ENCODE results near the gene RGCC.

Gene RGCC

GRCh38 chr13:41457589-41458186 lies 338 bp downstream of the RGCC start:
- Histone ChIP-seq H3K4me3 (ENCODE audit: low read depth, low read length) (peak overlapping the region; percentile 38), H3K9me3 (ENCODE audit: control insufficient read depth, low read length) (no peaks in the 10 kb centered on the region), H3K4me1 (no peaks in the 10 kb centered on the region), H3K9ac (no peak overlapping the region), H3K79me2 (no peaks in the 10 kb centered on the region), H3K27me3 (ENCODE audit: control insufficient read depth, insufficient read depth, low read length) (no peaks in the 10 kb centered on the region), H3K27ac (no peak overlapping the region), H3K4me2 (ENCODE audit: low read length) (peak overlapping the region; percentile 80), H2AFZ (peak overlapping the region; percentile 58), H3K36me3 (ENCODE audit: control insufficient read depth, insufficient read depth, low read length) (no peaks in the 10 kb centered on the region)
- TF ChIP-seq, protein P1, sequence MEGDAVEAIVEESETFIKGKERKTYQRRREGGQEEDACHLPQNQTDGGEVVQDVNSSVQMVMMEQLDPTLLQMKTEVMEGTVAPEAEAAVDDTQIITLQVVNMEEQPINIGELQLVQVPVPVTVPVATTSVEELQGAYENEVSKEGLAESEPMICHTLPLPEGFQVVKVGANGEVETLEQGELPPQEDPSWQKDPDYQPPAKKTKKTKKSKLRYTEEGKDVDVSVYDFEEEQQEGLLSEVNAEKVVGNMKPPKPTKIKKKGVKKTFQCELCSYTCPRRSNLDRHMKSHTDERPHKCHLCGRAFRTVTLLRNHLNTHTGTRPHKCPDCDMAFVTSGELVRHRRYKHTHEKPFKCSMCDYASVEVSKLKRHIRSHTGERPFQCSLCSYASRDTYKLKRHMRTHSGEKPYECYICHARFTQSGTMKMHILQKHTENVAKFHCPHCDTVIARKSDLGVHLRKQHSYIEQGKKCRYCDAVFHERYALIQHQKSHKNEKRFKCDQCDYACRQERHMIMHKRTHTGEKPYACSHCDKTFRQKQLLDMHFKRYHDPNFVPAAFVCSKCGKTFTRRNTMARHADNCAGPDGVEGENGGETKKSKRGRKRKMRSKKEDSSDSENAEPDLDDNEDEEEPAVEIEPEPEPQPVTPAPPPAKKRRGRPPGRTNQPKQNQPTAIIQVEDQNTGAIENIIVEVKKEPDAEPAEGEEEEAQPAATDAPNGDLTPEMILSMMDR (IDR thresholded peaks at IDR 0.05): no peak

DNA sequence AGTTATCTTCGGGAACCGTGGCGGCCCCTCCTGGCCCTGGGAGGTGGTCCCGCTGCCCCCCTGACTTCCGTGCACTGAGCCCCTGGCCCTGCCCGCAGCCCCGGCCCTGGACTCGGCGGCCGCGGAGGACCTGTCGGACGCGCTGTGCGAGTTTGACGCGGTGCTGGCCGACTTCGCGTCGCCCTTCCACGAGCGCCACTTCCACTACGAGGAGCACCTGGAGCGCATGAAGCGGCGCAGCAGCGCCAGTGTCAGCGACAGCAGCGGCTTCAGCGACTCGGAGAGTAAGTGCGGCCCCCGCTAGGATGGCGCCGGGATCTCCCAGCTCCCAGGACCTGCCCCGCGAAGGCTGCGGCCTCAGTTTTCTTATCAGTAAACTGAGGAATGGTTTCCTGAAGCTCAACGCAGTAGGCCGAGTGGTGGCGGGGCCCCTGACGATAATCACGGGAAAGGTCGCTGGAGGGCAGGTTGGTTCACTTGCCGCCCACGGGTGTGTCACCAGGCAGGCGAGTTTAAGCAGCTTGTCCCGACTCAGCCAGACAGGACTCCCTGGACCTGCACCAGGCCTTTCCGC lies 924 bp downstream of the RGCC start:
- Histone ChIP-seq H2AFZ (peak overlapping the region; percentile 58), H3K36me3 (ENCODE audit: control insufficient read depth, insufficient read depth, low read length) (no peaks in the 10 kb centered on the region), H3K27me3 (ENCODE audit: control insufficient read depth, insufficient read depth, low read length) (no peaks in the 10 kb centered on the region), H3K9me3 (ENCODE audit: control insufficient read depth, low read length) (no peaks in the 10 kb centered on the region), H3K79me2 (no peaks in the 10 kb centered on the region), H3K4me3 (ENCODE audit: low read depth, low read length) (peak overlapping the region; percentile 38), H3K4me2 (ENCODE audit: low read length) (peak overlapping the region; percentile 80), H3K4me1 (no peaks in the 10 kb centered on the region), H3K9ac (no peak overlapping the region), H3K27ac (peak overlapping the region; percentile 19)
- TF ChIP-seq, protein P1 (IDR thresholded peaks at IDR 0.05): no peak

DNA sequence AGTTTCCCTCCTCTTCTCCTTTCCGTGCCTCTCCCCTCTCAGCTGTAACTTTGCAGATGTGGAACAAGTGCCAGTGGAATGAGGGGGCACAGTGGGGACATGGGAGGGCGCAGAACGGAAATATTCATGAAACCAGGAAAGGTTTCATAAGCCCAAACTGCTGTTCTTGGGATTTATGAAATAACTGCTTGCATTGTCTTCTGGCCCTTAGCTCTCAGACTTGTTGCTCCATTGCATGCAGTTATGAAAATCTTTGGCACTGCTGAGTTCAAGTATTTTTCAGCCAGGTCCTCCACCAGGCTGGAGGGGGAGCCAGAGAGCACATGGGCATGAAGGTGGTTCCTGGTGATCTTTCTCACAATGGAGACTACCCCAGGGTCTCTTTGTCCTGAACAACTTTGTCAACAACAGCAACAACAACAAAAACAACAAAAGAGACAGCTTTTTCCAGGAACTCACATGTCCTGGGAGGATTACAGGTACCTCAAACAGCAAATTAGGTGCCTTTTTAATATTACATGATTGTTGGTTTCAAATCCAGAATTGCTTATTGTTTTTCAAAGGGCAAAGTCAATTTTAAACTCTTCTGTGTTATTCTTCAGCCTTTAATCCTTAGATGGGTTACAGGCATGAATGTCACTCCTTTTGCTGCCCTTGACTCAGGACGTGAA lies 1.5 kb downstream of the RGCC start:
- no peaks in the 10 kb centered on the region for H3K36me3 ChIP-seq (ENCODE audit: control insufficient read depth, insufficient read depth, low read length)
- no peak overlapping the region for H2AFZ ChIP-seq
- H3K4me3 ChIP-seq (ENCODE audit: low read depth, low read length): peak overlapping the region; percentile 38
- TF ChIP-seq, protein P1 (IDR thresholded peaks at IDR 0.05): peak; percentile 8
- peak overlapping the region; percentile 80 for H3K4me2 ChIP-seq (ENCODE audit: low read length)
- no peaks in the 10 kb centered on the region for H3K27me3 ChIP-seq (ENCODE audit: control insufficient read depth, insufficient read depth, low read length)
- peak overlapping the region; percentile 19 for H3K27ac ChIP-seq
- no peaks in the 10 kb centered on the region for H3K9me3 ChIP-seq (ENCODE audit: control insufficient read depth, low read length)
- no peak overlapping the region for H3K9ac ChIP-seq
- no peaks in the 10 kb centered on the region for H3K4me1 ChIP-seq
- no peaks in the 10 kb centered on the region for H3K79me2 ChIP-seq

- no peaks in the 10 kb centered on the region for H3K79me2 ChIP-seq
- no peak overlapping the region for H3K9ac ChIP-seq
- no peaks in the 10 kb centered on the region for H3K36me3 ChIP-seq (ENCODE audit: control insufficient read depth, insufficient read depth, low read length)
- no peaks in the 10 kb centered on the region for H3K9me3 ChIP-seq (ENCODE audit: control insufficient read depth, low read length)
- no peak overlapping the region for H3K27ac ChIP-seq
- no peaks in the 10 kb centered on the region for H3K27me3 ChIP-seq (ENCODE audit: control insufficient read depth, insufficient read depth, low read length)
- no peak overlapping the region for H2AFZ ChIP-seq
- TF ChIP-seq, protein P1 (IDR thresholded peaks at IDR 0.05): no peak
- peak overlapping the region; percentile 38 for H3K4me3 ChIP-seq (ENCODE audit: low read depth, low read length)
- H3K4me1 ChIP-seq: no peaks in the 10 kb centered on the region
- H3K4me2 ChIP-seq (ENCODE audit: low read length): no peak overlapping the region
Observed at GRCh38 chr13:41459432-41460073, 2.2 kb downstream of the RGCC start.

Measured in parathyroid adenoma (tissue), 2 donors.